IMR-90 (cell line): ENCODE results near the gene PTS. TPM values are rescaled to one million over a fixed set of nuclear protein-coding genes. Genes with fewer than 3 reads are reported as not detected.

Experiments
- ATAC-seq: fragments of 200-7000 bp; cut with Tn5 transposase; 2 replicates; pipeline ENCODE4 v1.9.1; 2020; ENCODE audit warnings: low read depth, mild to moderate bottlenecking, moderate library complexity
- BruUV-seq: library from RNA; stranded (reverse); fragments of 400-500 nt; replicated peaks from 2 replicates; lab custom pipeline; 2021; lab: Mats Ljungman, UMichigan
- CTCF ChIA-PET: fragments of 300-600 bp; formaldehyde crosslinking; extraction: SDS; loops from one replicate; lab custom pipeline; 2021; ENCODE audit warnings: antibody characterized with exemption; lab: Yijun Ruan, JAX
- POLR2A ChIA-PET: fragments of 300-600 bp; sonication (Branson Sonifier 250); formaldehyde crosslinking; loops from one replicate; lab custom pipeline; 2022; ENCODE audit warnings: antibody characterized with exemption; ENCODE audit not compliant: unreplicated experiment; lab: Charles Lee
- DNase-seq: peaks from one replicate; pipeline ENCODE4 v3.0.0; 2013
- H2AFZ ChIP-seq: replicated peaks from 2 replicates; pipeline ENCODE3; 2013; ENCODE audit warnings: low read length, mild to moderate bottlenecking; ENCODE audit not compliant: poor library complexity
- H2AK5ac ChIP-seq: 2 replicates; pipeline ENCODE4 v1.6.1; 2013; ENCODE audit warnings: low read depth, low read length, inconsistent platforms
- H2AK9ac ChIP-seq: replicated peaks from 2 replicates; pipeline ENCODE3; 2013; ENCODE audit warnings: mild to moderate bottlenecking, low read depth, low read length, moderate library complexity; ENCODE audit not compliant: poor library complexity
- H2BK120ac ChIP-seq: 2 replicates; pipeline ENCODE4 v1.6.1; 2013; ENCODE audit warnings: low read depth, low read length, inconsistent platforms
- H2BK15ac ChIP-seq: 3 replicates; pipeline ENCODE4 v1.6.1; 2013; ENCODE audit warnings: low read depth, low read length, inconsistent platforms
- H2BK20ac ChIP-seq: 2 replicates; pipeline ENCODE4 v1.6.1; 2013; ENCODE audit warnings: low read depth, mild to moderate bottlenecking, inconsistent platforms, low read length, moderate library complexity
- H2BK5ac ChIP-seq: 2 replicates; pipeline ENCODE4 v1.6.1; 2013; ENCODE audit warnings: mild to moderate bottlenecking, low read depth, low read length, inconsistent platforms; ENCODE audit not compliant: poor library complexity, severe bottlenecking
- H3K14ac ChIP-seq: replicated peaks from 2 replicates; pipeline ENCODE4 v1.6.1; 2013; ENCODE audit warnings: low read depth, low read length, inconsistent platforms
- H3K18ac ChIP-seq: 2 replicates; pipeline ENCODE4 v1.6.1; 2013; ENCODE audit warnings: low read depth, low read length, control low read depth
- H3K23ac ChIP-seq: 2 replicates; pipeline ENCODE4 v1.6.1; 2013; ENCODE audit warnings: low read depth, low read length, inconsistent platforms
- H3K27ac ChIP-seq: 2 replicates; pipeline ENCODE4 v1.5.1; 2013; ENCODE audit warnings: mild to moderate bottlenecking, control low read depth, low read length; ENCODE audit not compliant: insufficient read depth
- H3K27me3 ChIP-seq: 2 replicates; pipeline ENCODE4 v1.6.1; 2013; ENCODE audit warnings: low read length; ENCODE audit not compliant: control insufficient read depth, insufficient read depth
- H3K36me3 ChIP-seq: 2 replicates; pipeline ENCODE4 v1.6.1; 2013; ENCODE audit warnings: low read length, mixed read lengths; ENCODE audit not compliant: control insufficient read depth, insufficient read depth
- H3K4ac ChIP-seq: 2 replicates; pipeline ENCODE4 v1.6.1; 2013; ENCODE audit warnings: low read depth, low read length, inconsistent platforms
- H3K4me1 ChIP-seq: 2 replicates; pipeline ENCODE4 v1.6.1; 2013; ENCODE audit warnings: low read length, mixed read lengths; ENCODE audit not compliant: control insufficient read depth, insufficient read depth
- H3K4me2 ChIP-seq: 2 replicates; pipeline ENCODE4 v1.6.1; 2013; ENCODE audit warnings: low read depth, mild to moderate bottlenecking, control low read depth, low read length, moderate library complexity
- H3K4me3 ChIP-seq: 2 replicates; pipeline ENCODE4 v1.5.1; 2013; ENCODE audit warnings: low read depth, mild to moderate bottlenecking, control low read depth, low read length, moderate library complexity; ENCODE audit not compliant: insufficient read depth
- H3K56ac ChIP-seq: 2 replicates; pipeline ENCODE4 v1.6.1; 2013; ENCODE audit warnings: low read length, inconsistent platforms; ENCODE audit not compliant: insufficient read depth; ENCODE audit errors: extremely low read depth
- H3K79me1 ChIP-seq, 2 experiments: 2 replicates each; pipeline ENCODE4 v1.6.1; 2013; ENCODE audit warnings: low read length in 2 of 2, inconsistent platforms in 1 of 2, low read depth in 1 of 2
- H3K9ac ChIP-seq: 2 replicates; pipeline ENCODE4 v1.6.1; 2013; ENCODE audit warnings: low read depth, low read length, control low read depth
- H3K9me1 ChIP-seq: 2 replicates; pipeline ENCODE4 v1.6.1; 2013; ENCODE audit warnings: low read length, inconsistent platforms; ENCODE audit not compliant: insufficient read depth
- H3K9me3 ChIP-seq: 2 replicates; pipeline ENCODE4 v1.6.1; 2013; ENCODE audit warnings: low read length; ENCODE audit not compliant: control insufficient read depth, insufficient read depth
- H4K20me1 ChIP-seq: 2 replicates; pipeline ENCODE4 v1.6.1; 2013; ENCODE audit warnings: low read length, inconsistent platforms; ENCODE audit not compliant: insufficient read depth
- H4K5ac ChIP-seq: 2 replicates; pipeline ENCODE4 v1.6.1; 2013; ENCODE audit warnings: mild to moderate bottlenecking, low read depth, low read length, control low read depth
- H4K8ac ChIP-seq, 2 experiments: 2 replicates each; pipeline ENCODE4 v1.6.1; 2013; ENCODE audit warnings: low read depth in 2 of 2, low read length in 2 of 2, control low read depth in 1 of 2, inconsistent platforms in 1 of 2
- H4K91ac ChIP-seq: 2 replicates; pipeline ENCODE4 v1.6.1; 2013; ENCODE audit warnings: low read depth, low read length, inconsistent platforms; ENCODE audit not compliant: insufficient read depth
- CEBPB ChIP-seq: IDR thresholded peaks from 2 replicates; pipeline ENCODE4 v1.6.1; 2012; ENCODE audit warnings: low read depth, low read length, improper control_type of control experiment
- CTCF ChIP-seq: conservative IDR thresholded peaks from 2 replicates; pipeline ENCODE4 v1.5.1; 2012; ENCODE audit warnings: mild to moderate bottlenecking, low read depth, low read length, improper control_type of control experiment
- FOS ChIP-seq: fragments of 150-350 bp; IDR thresholded peaks from 2 replicates; pipeline ENCODE4 v1.6.1; 2016; ENCODE audit warnings: low read depth, low read length
- MAZ ChIP-seq: IDR thresholded peaks from 2 replicates; pipeline ENCODE4 v1.6.1; 2012; ENCODE audit warnings: low read depth, mild to moderate bottlenecking, low read length, improper control_type of control experiment, moderate library complexity, borderline replicate concordance
- RAD21 ChIP-seq: IDR thresholded peaks from 2 replicates; pipeline ENCODE4 v1.6.1; 2012; ENCODE audit warnings: low read length, improper control_type of control experiment
- SMC3 ChIP-seq: fragments of 150-350 bp; IDR thresholded peaks from 2 replicates; pipeline ENCODE4 v1.6.1; 2016; ENCODE audit warnings: low read depth, mild to moderate bottlenecking, antibody characterized with exemption, low read length, moderate library complexity
- WGBS, 2 experiments: methylation state at CpG; one replicate each; pipeline versions ENCODE4 v1.1.5 to v1.1.7; 2013; ENCODE audit warnings: missing lambda C conversion rate in 2 of 2; ENCODE audit not compliant: insufficient read length in 1 of 2; ENCODE audit errors: extremely low coverage in 2 of 2; 5-methylcytosine and 5-hydroxymethylcytosine counted together
- dilution Hi-C: fragments of 300-500 bp; cut with HindIII; formaldehyde crosslinking; loops from one replicate; pipeline ENCODE4 v1.14.3; 2018; ENCODE audit warnings: low sequenced_read_pairs; ENCODE audit not compliant: unreplicated experiment
- in situ Hi-C: fragments of 300-500 bp; cut with MboI; formaldehyde crosslinking; loops from 3 replicates; pipeline ENCODE4 v1.14.3; 2019; ENCODE audit warnings: low sequenced_read_pairs, inconsistent platforms, mixed read lengths
- intact Hi-C: fragments of 100-400 bp; cut with micrococcal nuclease; formaldehyde crosslinking; loops from 2 replicates; pipeline ENCODE4 v1.10.0; 2022
- polyA plus RNA-seq, 3 experiments: library from polyadenylated mRNA; depleted of rRNA; stranded (reverse); fragments of >200 nt; gene quantifications; 2 replicates each; pipeline ENCODE4 v1.2.3, GENCODE V29; 2012; ENCODE audit warnings: low replicate concordance in 1 of 3
- total RNA-seq: library from RNA; depleted of rRNA; stranded (reverse); fragments of >200 nt; gene quantifications from 2 replicates; pipeline ENCODE4 v1.2.3, GENCODE V29; 2012

The PTS gene
- total and polyA plus RNA-seq, 2 of the 4 experiments (the other 2 are of a cell fraction), result 21.0 to 51.8 TPM

- Histone ChIP-seq H3K27me3 (0 out of 2 replicates have a peak, but pooled peaks cover 7% of the 10 kb centered on the region), H3K4me1 (peaks cover 2% of the 10 kb centered on the region), H2BK120ac (peak overlapping the region; percentile 81), H2BK15ac (peak overlapping the region; percentile 67; the same call in 1 of the 3 replicates), H2AK9ac (peak overlapping the region; percentile 90), H3K4ac (peak overlapping the region; percentile 82), H4K5ac (0 out of 2 replicates have a peak overlapping the region, but pooled peaks have one; percentile 10), H4K91ac (peak overlapping the region; percentile 64; the same call in 1 of the 2 replicates), H3K18ac (no peak overlapping the region), H3K14ac (peak overlapping the region; percentile 86), H3K56ac (peak overlapping the region; percentile 64; the same call in 1 of the 2 replicates), H3K9me1 (no peaks in the 10 kb centered on the region), H3K9ac (peak overlapping the region; percentile 61), H3K27ac (no peak overlapping the region), H2AFZ (peak overlapping the region; percentile 99), H2BK5ac (no peak overlapping the region), H3K4me3 (peak overlapping the region; percentile 24), H4K8ac (peak overlapping the region; percentile 21 to 86; a peak in 3 of 4 replicates), H3K23ac (0 out of 2 replicates have a peak overlapping the region, but pooled peaks have one; percentile 18), H3K36me3 (no peaks in the 10 kb centered on the region), H3K9me3 (no peaks in the 10 kb centered on the region), H4K20me1 (no peaks in the 10 kb centered on the region), H2AK5ac (peak overlapping the region; percentile 61), H3K4me2 (peak overlapping the region; percentile 88), H2BK20ac (peak overlapping the region; percentile 79), H3K79me1 (no peaks in the 10 kb centered on the region)
- no TSS peak for BruUV-seq
- ATAC-seq (peak; percentile 91), DNase-seq (peak; percentile 83)
- dilution Hi-C loops, result no loop called here
- CTCF ChIA-PET, result interaction anchor here (0.6 to 2.8 kb wide), 26 partner anchors 10 to 1009 kb away, joined by 3 to 64 read pairs (median 5); no protein-coding TSS in a partner anchor
- in situ Hi-C loops, result loop anchor here (5.0 to 10.0 kb wide), 2 partner anchors 58 to 1004 kb away; no protein-coding TSS in a partner anchor
- no peak for TF ChIP-seq CEBPB
- TF ChIP-seq MAZ, result peak; percentile 46; the same call in 1 of the 2 replicates
- peak; percentile 87 for TF ChIP-seq RAD21
- no peak for TF ChIP-seq FOS
- TF ChIP-seq SMC3, result peak; percentile 86
- TF ChIP-seq CTCF, result peak; percentile 85
- POLR2A ChIA-PET, result interaction anchor here (0.6 to 0.9 kb wide), 3 partner anchors 51 to 1551 kb away, joined by 3 to 8 read pairs (median 5); no protein-coding TSS in a partner anchor
- WGBS, 2 experiments, result 15% methylated on average over 7 of the region's 18 CpGs; no CpG with 5 or more reads in 1 of the 2 experiments
- intact Hi-C loops, result loop anchor here (1.0 kb wide), 5 partner anchors 39 to 401 kb away; partner anchors contain the start of genes CFAP68, FDXACB1, SDHD and TIMM8B
Measured at GRCh38 chr11:112280268-112281126, 54.3 kb downstream of the PTS start.
